Skeletal muscle cell (primary cell): ENCODE measurements around the gene NHEJ1.

Experiments
- DNase-seq: peaks from one replicate; pipeline ENCODE4 v3.0.0-alpha.2; 2010; ENCODE audit warnings: low read depth
- H3K4me3 ChIP-seq: 2 replicates; pipeline ENCODE4 v1.5.1; 2011; ENCODE audit warnings: low read depth, mild to moderate bottlenecking, control low read depth, low read length, moderate library complexity

Gene NHEJ1

GRCh38 chr2:219183151-219183772 lies 22.6 kb upstream of the NHEJ1 start:
- DNase-seq, result no peak
- no peak overlapping the region for H3K4me3 ChIP-seq

- DNase-seq, result no peak
- H3K4me3 ChIP-seq, result no peak overlapping the region
These were observed 21.9 kb upstream of the NHEJ1 start for GRCh38 chr2:219182331-219183150.

GRCh38 chr2:219181531-219181930 lies 20.9 kb upstream of the NHEJ1 start:
- no peak for DNase-seq
- H3K4me3 ChIP-seq, result no peak overlapping the region

- no peak overlapping the region for H3K4me3 ChIP-seq
These were observed 20.3 kb upstream of the NHEJ1 start for GRCh38 chr2:219180961-219181360.

GRCh38 chr2:219179601-219180465 lies 19.2 kb upstream of the NHEJ1 start:
- H3K4me3 ChIP-seq, result no peak overlapping the region
- no peak for DNase-seq

More at GRCh38 chr2:219180961-219181360, 20.3 kb upstream of the NHEJ1 start:
- no peak for DNase-seq

GRCh38 chr2:219178377-219179175 lies 18.0 kb upstream of the NHEJ1 start:
- peak overlapping the region; percentile 82 for H3K4me3 ChIP-seq
- no peak for DNase-seq

- peak within 1 kb of the TSS; percentile 82 for H3K4me3 ChIP-seq
- peak; percentile 63 for DNase-seq
These were observed 17.1 kb upstream of the NHEJ1 start, which contains the start of gene RETREG2 for GRCh38 chr2:219177552-219178376. Gene RETREG2 (plus strand): TSS chr2:219178275. CDS start chr2:219178353, 78 bp downstream.

GRCh38 chr2:219176818-219177551 lies 16.4 kb upstream of the NHEJ1 start, which contains the start of gene CNPPD1:
Gene CNPPD1 (minus strand): TSS chr2:219176925. CDS start chr2:219176828, 97 bp downstream.
- peak within 1 kb of the TSS; percentile 82 for H3K4me3 ChIP-seq
- DNase-seq, result no peak

- no peak for DNase-seq
- peak overlapping the region; percentile 82 for H3K4me3 ChIP-seq
These were observed 15.6 kb upstream of the NHEJ1 start for GRCh38 chr2:219175928-219176817.

- peak overlapping the region; percentile 82 for H3K4me3 ChIP-seq
- no peak for DNase-seq
These were observed 14.9 kb upstream of the NHEJ1 start for GRCh38 chr2:219175486-219175885.

- DNase-seq, result no peak
- no peak overlapping the region for H3K4me3 ChIP-seq
These were observed 14.2 kb upstream of the NHEJ1 start for GRCh38 chr2:219174801-219175200.

GRCh38 chr2:219174146-219174545 lies 13.5 kb upstream of the NHEJ1 start:
- no peak overlapping the region for H3K4me3 ChIP-seq
- DNase-seq, result no peak

GRCh38 chr2:219173176-219173575 lies 12.6 kb upstream of the NHEJ1 start:
- no peak for DNase-seq
- H3K4me3 ChIP-seq, result no peak overlapping the region

- H3K4me3 ChIP-seq, result no peak overlapping the region
- DNase-seq, result no peak
These were observed 11.9 kb upstream of the NHEJ1 start for GRCh38 chr2:219172231-219173154.

- DNase-seq, result peak; percentile 51
- no peak overlapping the region for H3K4me3 ChIP-seq
These were observed 10.6 kb upstream of the NHEJ1 start for GRCh38 chr2:219171231-219171651.
